ENCODE measurements around the gene TPBGL.
A peak's percentile ranks its signal among the peaks of the same experiment; 100 is the strongest.
"Not testable (repeated sequence)": the region's sequence is repeated elsewhere in the genome, so short reads cannot be mapped to it uniquely, and the experiment has no call there.

Gene TPBGL

DNA sequence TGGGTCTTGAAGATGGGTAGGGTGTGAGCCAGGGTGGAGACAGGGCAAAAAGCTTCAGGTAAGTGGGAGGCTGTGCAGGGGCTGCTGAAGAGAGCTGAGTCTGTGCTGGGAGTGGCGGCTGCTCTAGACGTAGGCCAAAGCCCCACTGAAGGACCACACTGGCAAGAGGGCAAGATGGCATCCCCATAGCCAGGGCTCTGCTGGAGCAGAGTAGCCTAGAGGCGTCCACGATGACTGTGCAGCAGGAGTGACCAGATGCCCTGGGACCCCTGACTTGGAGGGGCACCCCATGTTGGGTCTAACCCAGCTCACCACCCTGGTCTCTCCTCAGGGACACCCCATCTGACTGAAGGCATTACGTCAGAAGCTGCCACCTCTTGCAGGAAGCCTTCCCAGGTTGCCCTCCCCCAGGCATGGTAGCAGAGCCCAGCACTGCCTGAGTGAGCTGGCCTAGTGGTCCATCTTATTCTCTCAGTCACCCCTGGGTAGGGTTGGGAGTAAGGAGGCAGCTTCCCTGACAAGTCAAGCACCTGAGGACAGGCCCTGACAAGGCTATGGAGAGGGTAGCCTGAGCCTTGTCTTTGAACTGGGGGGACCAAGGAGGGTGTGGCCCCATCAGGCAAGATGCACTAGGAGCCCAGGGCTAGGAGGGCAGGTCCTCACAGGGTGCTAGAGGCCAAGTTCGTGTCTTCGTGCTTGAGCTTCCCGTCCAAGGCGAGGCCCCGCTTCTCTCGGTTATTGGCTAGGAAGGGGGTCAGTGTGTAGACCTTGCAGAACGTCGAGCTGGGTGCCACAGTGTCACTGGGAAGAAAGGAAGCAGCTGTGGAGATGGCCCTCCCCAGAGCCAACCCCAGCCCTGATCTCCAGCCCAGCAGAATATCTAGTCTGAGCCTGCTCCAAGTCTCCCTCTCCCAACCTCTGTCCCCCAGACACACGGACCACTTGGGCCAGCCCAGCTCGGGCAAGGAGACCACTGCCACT is 33.1 kb downstream of the TPBGL start:
- no peak for DNase-seq

DNA sequence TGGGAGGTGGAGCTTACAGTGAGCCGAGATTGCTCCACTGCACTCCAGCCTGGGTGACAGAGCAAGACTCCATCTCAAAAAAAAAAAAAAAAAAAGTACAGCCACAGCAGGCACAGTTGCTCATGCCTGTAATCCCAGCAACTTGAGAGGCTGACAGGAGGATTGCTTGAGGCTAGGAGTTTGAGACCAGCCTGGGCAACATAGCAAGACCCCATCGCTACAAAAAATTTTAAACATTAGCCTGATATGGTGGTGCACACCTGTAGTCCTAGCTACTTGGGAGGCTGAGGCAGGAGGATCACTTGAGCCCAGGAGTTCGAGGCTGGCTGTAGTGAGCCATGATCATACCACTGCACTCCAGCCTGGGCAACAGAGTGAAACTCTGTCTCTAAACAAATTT is 34.1 kb downstream of the TPBGL start:
- not testable (repeated sequence) for DNase-seq

DNA sequence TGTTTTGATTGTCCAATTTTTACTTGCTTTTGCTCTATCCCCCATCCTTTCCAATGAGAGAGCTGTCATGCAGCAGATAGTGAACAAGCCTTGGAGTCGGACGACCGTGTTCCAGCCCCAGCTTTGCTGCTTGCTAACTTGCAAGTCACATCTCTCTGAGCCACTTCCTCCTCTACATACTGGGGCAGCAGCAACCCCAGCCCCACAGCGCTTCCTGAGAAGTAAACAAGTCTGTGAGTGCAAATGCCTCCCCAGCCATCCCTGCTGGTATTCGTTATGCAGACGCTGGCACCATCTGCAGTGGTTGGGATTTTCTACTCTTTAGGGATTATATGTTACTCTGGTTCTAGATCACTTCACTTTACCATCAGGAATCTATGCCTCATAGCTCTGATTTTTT is 35.0 kb downstream of the TPBGL start:
- DNase-seq = no peak

DNA sequence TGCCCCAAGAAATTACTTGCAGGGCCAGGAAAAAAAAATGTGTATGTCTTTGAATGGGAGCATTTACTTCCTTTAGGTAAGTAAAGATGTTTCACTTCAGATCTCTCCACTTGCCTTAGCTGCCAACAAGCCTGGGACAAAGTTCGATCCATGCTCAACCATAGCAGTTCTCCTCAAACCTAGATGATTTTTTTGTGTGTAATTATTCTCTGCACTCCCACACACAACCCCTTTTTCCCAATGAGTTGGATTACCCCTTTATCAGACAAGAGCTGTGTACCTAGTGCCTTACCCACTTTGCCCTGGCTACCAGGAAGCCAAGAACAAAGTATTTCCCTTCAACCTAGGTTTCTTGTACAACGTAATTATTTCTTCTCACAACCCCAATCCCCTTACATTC is 35.6 kb downstream of the TPBGL start:
- DNase-seq = no peak

DNA sequence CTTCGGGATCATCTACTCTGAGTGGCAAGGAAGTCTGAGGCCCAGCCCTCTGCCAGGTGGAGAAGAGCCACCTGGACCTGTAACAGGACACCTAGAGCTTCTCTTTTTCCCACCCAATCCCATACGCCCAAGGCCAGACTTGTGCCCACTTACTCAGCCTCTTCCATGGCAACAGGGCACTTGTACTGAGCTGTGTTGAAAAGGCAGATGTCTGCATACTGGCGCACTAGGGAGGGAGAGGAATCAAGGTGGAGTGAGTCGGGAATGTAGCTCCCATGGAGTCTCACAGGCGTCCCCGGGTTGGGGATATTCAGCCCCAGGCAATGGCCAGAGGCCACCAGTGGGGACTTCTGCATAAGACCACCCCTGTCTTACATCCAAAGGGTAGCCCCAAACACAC is 36.1 kb downstream of the TPBGL start:
- DNase-seq = peak; percentile 80

DNA sequence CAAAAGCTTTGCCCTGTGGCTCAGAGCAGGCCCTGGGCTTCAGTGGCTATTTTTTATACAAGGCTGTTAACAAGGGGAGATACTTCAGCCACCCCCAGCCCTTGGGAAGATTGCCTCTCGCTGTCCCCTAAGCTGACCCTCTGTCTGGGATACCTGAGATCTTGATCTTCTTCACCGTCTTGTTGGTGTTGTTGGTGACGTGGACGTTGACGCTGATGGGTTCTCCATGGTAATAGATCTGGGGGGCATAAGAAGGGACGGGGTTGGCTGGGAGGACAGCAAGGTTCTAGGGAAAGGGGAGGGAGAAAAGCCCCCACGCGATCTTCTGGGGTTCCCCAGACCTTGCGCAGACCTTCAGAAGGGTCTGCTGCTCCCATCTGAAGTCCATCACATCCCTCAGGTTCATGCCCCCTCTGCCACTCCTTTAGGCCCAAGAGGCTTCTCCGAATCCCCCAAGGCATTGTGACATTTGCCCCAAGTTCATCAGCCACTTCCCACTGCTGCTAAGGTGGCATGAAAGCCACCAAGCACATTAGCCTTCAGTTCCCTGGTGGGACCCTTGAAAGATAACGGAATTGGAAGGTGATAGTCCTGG is 36.7 kb downstream of the TPBGL start:
- no peak for DNase-seq

DNA sequence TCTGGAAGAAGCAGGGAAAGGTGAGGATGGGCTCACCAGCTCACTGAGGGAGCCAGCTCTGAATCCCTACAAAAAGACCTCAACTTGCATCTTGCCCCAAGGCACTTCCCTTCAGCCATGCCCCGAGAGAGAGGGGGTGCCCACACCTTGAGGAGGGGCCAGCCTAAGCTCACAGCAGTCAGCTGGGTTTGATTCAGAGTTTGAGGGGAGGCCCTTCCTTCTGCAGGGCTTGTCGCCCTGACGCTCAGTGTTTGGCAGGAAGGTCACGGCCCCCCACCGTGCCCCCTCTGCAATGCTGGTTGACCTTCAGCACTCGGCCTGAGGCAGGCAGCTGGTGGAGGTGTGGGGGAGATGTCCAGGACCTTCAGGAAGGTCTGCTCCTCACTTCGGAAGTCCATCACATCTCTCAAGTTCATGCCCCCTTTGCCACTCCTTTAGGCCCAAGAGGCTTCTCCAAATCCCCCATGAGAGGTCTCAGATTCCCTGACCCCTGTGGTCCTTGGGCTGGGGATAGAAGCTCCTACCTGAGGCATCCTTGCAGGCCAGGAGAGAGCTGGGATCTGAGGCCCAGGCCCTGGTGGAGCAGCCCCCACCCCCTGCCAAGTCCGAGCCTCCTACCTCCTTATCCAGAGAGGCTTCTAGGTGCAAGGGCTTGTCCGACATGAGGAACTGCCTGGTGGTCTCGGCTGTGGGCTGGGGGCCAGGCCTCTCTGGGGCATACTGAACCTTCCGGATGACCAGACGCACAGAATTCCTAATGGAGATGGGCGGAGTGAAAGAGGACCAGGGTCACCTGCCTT is 37.6 kb downstream of the TPBGL start:
- DNase-seq = no peak

DNA sequence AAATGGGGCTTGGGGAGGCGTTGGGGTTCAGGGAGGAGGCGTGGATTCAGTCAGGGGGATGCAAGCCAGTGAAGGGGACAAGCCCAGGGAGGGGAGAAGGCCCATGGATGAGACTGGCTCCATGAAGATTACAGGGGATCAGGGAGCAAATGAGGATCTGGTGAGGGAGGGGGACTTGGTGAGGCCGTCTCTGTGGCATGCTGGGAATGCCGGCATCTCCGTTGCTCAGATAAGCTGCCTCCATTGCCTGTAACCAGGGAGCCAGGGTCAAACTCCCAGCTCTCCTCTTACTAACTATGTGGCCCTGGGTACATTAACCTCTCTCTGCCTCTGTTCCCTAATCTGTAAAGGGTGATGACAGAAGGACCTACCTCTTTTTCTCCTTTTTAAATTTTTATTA is 38.7 kb downstream of the TPBGL start:
- no peak for DNase-seq

DNA sequence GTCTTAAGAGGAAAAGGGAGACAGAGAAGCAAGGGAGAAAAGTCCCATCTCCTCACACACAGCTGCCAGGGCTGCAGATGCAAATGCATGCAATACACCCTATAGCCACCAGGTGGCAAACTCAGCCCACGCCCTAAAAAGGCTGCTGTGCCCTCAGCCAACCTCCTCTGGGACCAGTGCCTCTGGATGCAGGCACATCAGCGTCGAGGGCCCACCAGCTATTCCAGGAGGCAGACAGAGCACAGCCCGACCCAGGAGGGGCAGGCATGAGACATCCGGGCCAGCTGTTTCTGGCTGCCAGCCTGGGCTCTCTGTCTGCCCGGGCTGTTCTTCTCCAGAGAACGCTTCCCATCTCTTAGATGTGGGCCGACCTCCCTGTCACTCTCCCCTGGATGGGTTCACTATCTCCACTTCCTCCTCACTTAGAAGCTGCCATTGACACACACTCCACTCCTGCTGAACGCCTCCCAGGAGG is 39.7 kb downstream of the TPBGL start:
- DNase-seq = peak; percentile 69

DNA sequence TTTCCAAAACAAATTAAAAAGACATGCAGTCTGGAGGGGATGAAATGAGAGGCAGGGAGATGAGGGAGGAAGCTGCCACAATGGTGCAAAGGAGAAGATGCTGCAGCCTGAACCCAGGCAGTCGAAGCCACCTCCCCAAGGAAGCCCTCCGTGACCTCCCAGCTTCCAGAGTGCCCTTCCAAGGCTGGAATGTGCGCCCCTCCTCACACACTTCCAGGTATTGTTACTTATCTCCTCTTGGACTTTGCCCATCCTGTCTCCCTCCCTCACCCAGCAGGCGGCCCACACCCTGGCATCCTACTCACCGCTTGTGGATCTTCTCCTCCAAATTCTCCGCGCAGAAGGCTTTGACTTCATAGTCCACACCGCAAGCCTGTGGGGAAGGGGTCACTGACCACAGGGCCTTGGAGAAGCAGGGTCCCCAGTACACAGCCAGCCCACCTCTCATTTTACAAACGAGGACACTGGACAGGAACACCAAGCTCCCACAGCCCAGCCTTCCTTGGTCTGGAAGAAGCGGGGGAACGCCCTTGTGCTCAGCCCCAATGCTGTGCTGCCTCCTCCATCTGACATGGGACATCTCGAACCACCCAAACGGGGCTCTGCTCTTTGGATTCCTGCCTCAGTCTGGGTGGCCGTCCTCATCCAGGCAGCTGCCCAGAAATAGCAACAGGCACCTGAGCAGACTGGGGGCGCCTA is 40.3 kb downstream of the TPBGL start:
- no peak for DNase-seq

DNA sequence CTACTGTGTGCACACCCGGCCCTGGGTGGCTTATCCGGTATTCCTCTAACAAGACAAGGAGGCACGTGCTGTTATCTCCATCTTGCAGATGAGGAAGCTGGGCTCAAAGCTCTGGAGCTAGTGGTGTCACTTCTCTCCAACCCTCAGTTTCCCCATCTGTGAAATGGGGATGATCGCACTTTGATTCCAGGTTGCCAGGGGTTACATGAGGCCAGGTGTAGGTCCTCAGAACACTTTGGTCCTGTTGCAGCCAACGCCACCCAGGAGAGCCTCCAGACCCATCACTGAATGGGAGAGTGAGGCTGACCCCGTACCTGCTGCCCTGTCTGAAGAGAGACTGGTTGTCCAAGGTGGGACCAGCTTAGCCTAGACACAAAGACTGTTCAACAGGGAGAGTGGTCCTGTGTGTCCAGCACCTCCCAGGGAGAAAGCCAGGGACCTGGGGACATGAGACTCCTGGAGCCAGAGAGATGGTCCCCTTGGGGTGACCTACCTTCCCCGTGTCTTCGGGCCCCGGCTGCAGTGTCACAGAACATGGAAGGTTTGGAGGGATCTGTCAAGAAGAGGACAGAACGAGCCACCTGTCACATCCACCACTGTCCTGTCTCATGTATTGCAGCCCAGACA is 41.0 kb downstream of the TPBGL start:
- DNase-seq = no peak

DNA sequence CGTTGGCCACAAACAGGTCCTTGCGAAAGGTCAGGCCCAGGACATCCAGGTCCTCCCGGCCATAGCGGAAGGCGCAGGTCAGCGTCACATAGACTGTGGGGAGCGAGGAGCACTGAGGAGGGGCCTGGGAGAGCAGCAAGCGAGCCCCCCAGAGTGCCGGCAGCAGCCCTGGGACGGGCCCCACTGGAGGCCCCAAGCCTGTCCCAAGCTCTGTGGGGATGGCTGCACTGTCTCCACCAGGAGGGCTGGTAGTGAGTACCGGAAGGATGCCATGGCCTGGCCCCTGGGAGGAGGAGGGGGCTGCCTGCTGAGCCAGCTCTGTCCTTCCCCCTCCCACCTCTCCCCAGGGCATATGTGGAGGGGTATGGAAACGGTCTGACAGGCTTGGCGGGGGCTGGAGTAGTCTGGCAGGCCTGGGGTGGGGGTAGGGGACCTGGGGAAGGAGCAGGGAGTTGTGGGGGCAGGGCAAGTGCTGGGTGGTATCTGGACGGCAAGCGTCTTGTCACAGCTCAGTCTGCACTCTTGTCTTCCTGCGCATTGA is 42.9 kb downstream of the TPBGL start:
- DNase-seq = no peak

DNA sequence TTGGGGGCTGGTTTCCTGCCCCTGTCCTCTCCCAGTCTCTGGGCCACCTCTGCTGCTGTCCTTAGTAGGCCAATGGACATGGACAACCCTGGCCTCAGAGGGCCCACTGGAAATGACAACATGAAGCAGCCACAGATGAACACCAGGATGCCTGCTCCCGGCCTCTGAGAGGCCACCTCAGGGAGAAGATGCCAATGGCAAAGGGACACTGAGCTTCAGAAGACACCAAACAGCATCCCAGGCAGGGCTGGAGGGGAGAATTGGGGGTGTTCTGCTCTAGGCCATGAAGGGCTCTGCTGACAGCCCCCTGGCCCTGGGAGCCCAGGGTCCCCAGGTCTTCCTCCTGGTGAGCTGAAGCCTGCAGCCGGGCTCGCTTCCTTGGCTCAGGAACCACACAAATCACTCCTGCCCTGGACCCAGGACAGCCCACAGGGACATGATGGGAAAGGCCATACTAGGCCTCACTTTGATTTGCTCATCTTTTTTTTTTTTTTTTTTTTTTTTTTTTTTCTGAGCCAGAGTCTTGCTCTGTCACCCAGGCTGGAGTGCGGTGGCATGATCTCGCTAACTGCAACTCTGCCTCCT is 45.3 kb downstream of the TPBGL start:
- no peak for DNase-seq

DNA sequence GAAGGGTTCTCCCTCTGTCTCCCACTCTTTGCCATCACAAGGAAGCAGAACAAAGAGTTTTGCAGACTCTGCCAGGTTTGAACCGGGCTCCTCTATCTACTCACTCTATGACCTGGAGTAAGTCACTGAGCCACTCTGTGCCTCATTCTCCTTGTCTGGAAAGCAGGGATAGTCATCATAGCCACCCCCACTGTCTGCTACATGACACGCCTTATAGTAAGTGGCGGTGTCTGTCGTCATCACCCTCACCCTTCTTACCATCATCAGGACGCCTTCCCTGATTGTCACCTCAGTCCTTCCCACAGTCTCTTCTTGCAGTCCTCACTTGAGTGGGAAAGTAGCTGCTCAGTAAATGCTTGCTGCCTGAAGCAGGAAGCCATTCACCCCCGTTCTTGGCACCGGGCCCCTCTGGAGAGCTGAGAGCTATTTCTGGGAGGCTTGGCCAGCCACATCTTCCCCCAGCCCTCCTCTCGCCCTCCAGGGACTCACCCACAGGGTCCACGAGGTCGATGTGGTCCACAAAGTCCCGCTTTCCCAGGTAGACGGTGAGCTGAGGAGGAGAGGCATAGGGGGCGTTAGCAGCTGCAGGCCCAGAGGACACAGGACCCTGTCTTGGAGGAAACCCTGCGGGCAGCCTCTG is 46.4 kb downstream of the TPBGL start:
- DNase-seq = no peak

DNA sequence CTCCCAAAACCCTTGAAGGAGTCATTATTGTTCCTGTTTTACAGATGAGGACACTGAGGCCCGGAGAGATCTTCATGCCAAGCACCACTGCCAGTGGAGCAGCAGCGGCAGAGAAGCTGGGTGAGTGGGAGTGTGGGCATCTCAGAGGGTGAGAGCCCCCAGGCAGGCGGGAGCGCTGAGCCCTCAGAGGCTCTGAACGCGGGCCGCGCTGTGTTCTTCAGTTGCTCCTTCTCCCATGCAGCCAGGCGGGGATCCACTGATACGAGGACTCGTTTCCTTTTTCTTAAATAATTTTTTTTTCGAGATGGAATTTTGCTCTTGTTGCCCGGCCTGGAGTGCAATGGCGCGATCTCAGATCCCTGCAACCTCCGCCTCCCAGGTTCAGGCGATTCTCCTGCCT is 47.0 kb downstream of the TPBGL start:
- DNase-seq = no peak

DNA sequence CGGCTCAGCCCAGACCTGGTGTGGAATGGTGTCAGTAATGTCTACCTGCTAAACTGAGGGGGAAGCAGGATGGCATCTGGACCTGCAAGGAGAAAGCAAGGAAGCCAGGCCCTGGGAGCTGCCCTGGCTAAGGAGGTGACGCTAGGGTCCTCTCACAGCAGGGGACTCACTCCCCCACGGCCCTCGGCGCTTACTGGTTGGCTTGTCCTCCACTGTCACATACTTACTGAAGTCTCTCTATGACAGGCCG is 48.9 kb downstream of the TPBGL start:
- no peak for DNase-seq

DNA sequence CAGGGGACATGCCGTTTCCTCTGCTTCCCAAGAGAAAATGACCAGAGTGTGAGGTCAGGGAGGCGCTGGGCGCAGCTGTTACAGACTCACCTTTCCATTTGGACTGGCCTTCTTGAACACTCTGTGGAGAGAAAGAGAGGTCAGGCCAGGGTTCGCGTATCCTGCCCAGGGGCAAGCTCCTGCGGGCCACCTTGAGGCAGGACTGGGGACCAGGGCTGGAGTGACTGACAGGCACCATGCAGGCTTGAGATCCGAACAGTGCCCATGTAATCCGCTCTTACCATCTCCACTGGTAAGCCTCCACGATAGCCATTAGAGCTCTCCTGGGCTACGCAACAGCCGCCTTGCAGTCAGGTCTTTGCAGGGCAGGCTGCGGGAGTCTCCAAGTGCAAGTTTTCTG is 49.3 kb downstream of the TPBGL start:
- no peak for DNase-seq

DNA sequence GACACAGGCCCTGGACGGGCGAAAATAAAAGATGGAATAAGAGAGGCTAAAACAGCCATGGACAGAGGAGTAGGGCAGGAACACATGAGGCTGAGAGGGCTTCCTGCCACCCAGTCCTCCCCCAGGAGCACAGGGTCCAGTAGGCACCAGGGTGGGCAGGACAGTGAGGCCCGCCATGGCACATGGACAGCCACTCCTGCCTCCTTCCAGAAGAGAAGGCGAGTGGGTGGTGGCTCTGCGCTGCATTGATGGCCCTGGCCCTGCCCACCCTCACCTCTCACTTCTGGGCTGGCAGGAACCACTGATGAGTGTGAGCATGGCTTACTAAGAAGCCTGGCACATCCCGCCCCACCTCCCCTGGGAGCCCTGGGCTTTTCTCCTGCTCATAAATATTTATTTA is 51.2 kb downstream of the TPBGL start:
- no peak for DNase-seq

DNA sequence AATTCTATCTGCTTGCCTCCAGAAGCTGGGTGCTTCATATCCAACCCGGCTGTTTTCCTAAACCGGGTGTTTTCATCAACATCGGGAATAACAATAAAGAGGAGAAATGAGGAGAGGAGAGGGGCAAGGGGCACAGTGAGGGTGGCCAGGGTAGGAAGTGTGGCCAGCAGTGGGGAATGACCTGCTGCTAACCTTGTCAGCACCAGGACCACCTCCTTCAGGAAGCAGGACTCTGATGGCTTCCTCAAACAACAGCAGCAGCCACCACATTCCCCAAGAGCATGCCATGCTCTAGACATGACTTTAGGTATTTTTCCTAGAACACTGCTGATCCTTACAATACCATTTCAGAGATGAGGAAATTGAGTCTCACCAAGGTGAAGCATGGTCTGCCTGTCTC is 52.4 kb downstream of the TPBGL start:
- DNase-seq = no peak
